Calu3 (cell line): ENCODE results near the gene MTM1. TPM values are rescaled to one million over a fixed set of nuclear protein-coding genes. Genes with fewer than 3 reads are reported as not detected.

Source experiments
- BruUV-seq: library from RNA; stranded (reverse); fragments of 400-500 nt; replicated peaks from 2 replicates; lab custom pipeline; 2021; lab: Mats Ljungman, UMichigan
- CTCF ChIA-PET: fragments of 300-600 bp; sonication (Branson Sonifier 250); formaldehyde crosslinking; loops from one replicate; lab custom pipeline; 2022; ENCODE audit warnings: antibody characterized with exemption; lab: Charles Lee
- DNase-seq: peaks from one replicate; pipeline ENCODE4 v3.0.0; 2022
- H3K27ac Mint-ChIP-seq: one replicate; pipeline ENCODE4 v1.8.0; 2022; ENCODE audit warnings: mixed read lengths; ENCODE audit not compliant: unreplicated experiment
- H3K27me3 Mint-ChIP-seq: one replicate; pipeline ENCODE4 v1.8.0; 2022; ENCODE audit warnings: mixed read lengths; ENCODE audit not compliant: unreplicated experiment
- H3K36me3 Mint-ChIP-seq: one replicate; pipeline ENCODE4 v1.8.0; 2022; ENCODE audit warnings: mild to moderate bottlenecking, moderate library complexity, mixed read lengths; ENCODE audit not compliant: insufficient read depth, unreplicated experiment
- H3K4me1 Mint-ChIP-seq: one replicate; pipeline ENCODE4 v1.8.0; 2022; ENCODE audit warnings: mild to moderate bottlenecking, low read depth, mixed read lengths; ENCODE audit not compliant: unreplicated experiment
- H3K4me3 Mint-ChIP-seq: one replicate; pipeline ENCODE4 v1.8.0; 2022; ENCODE audit warnings: mild to moderate bottlenecking, low read depth, moderate library complexity, mixed read lengths; ENCODE audit not compliant: unreplicated experiment
- H3K9me3 Mint-ChIP-seq: one replicate; pipeline ENCODE4 v1.8.0; 2022; ENCODE audit warnings: low read depth, mixed read lengths; ENCODE audit not compliant: unreplicated experiment
- CTCF ChIP-seq: fragments of 200-600 bp; IDR thresholded peaks from one replicate; pipeline ENCODE4 v1.8.0; 2022; ENCODE audit warnings: antibody characterized with exemption; ENCODE audit not compliant: unreplicated experiment
- intact Hi-C: fragments of 100-400 bp; cut with micrococcal nuclease; formaldehyde crosslinking; loops from one replicate; pipeline ENCODE4 v1.10.0; 2022; ENCODE audit not compliant: unreplicated experiment
- total RNA-seq: library from RNA; stranded (reverse); gene quantifications from 2 replicates; pipeline ENCODE4 v1.2.3, GENCODE V29; 2022

MTM1 gene
- total RNA-seq, 1 experiment from 2014 or later, result 13.2 TPM

GRCh38 chrX:150575419-150575814 lies 7.0 kb downstream of the MTM1 start:
- H3K27ac Mint-ChIP-seq, result peak overlapping the region; percentile 82
- H3K27me3 Mint-ChIP-seq, result no peaks in the 10 kb centered on the region
- peak overlapping the region; percentile 34 for H3K4me3 Mint-ChIP-seq
- CTCF ChIA-PET, result interaction anchor here (0.6 kb wide), 1 partner anchor 14 kb away, joined by 3 read pairs; no protein-coding TSS in a partner anchor
- peak; percentile 68 for DNase-seq
- no TSS peak for BruUV-seq
- H3K4me1 Mint-ChIP-seq, result peaks cover 44% of the 10 kb centered on the region
- intact Hi-C loops, result loop anchor here (5.0 kb wide), 1 partner anchor 208 kb away; no protein-coding TSS in a partner anchor
- H3K36me3 Mint-ChIP-seq, result peaks cover 7% of the 10 kb centered on the region
- H3K9me3 Mint-ChIP-seq, result no peaks in the 10 kb centered on the region
- no peak for TF ChIP-seq CTCF

- BruUV-seq, result no TSS peak
- Mint-ChIP-seq H3K4me3 (no peak overlapping the region), H3K27me3 (no peaks in the 10 kb centered on the region), H3K9me3 (no peaks in the 10 kb centered on the region), H3K27ac (no peak overlapping the region), H3K4me1 (peaks cover 39% of the 10 kb centered on the region), H3K36me3 (peaks cover 7% of the 10 kb centered on the region)
- CTCF ChIA-PET, result no interaction called here
- no peak for DNase-seq
- no peak for TF ChIP-seq CTCF
- intact Hi-C loops, result loop anchor here (5.0 kb wide), 1 partner anchor 210 kb away; no protein-coding TSS in a partner anchor
Measured at GRCh38 chrX:150577174-150577573, 8.8 kb downstream of the MTM1 start.

- no peak overlapping the region for H3K27ac Mint-ChIP-seq
- intact Hi-C loops, result no loop called here
- BruUV-seq, result no TSS peak
- no peaks in the 10 kb centered on the region for H3K36me3 Mint-ChIP-seq
- DNase-seq, result no peak
- TF ChIP-seq CTCF, result no peak
- CTCF ChIA-PET, result no interaction called here
- no peaks in the 10 kb centered on the region for H3K9me3 Mint-ChIP-seq
- no peak overlapping the region for H3K4me3 Mint-ChIP-seq
- H3K4me1 Mint-ChIP-seq, result peaks cover 14% of the 10 kb centered on the region
- H3K27me3 Mint-ChIP-seq, result no peaks in the 10 kb centered on the region
Measured at GRCh38 chrX:150581093-150581775, 12.8 kb downstream of the MTM1 start.

- Mint-ChIP-seq H3K4me3 (no peak overlapping the region), H3K9me3 (no peaks in the 10 kb centered on the region), H3K27me3 (no peaks in the 10 kb centered on the region), H3K4me1 (peaks cover 8% of the 10 kb centered on the region), H3K36me3 (no peaks in the 10 kb centered on the region), H3K27ac (no peak overlapping the region)
- no peak for TF ChIP-seq CTCF
- no TSS peak for BruUV-seq
- DNase-seq, result no peak
- CTCF ChIA-PET, result no interaction called here
- intact Hi-C loops, result no loop called here
Measured at GRCh38 chrX:150582338-150582948, 14.0 kb downstream of the MTM1 start.
